GM19372 (cell line): ENCODE measurements around the gene FRAT2.

Experiments used
- ATAC-seq: cut with Tn5 transposase; IDR thresholded peaks from one replicate; pipeline ENCODE4 v1.9.1; 2021; ENCODE audit warnings: mild to moderate bottlenecking, low read depth, moderate library complexity; ENCODE audit not compliant: unreplicated experiment

FRAT2 gene, protein sequence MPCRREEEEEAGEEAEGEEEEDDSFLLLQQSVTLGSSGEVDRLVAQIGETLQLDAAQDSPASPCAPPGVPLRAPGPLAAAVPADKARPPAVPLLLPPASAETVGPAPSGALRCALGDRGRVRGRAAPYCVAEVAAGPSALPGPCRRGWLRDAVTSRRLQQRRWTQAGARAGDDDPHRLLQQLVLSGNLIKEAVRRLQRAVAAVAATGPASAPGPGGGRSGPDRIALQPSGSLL

DNA sequence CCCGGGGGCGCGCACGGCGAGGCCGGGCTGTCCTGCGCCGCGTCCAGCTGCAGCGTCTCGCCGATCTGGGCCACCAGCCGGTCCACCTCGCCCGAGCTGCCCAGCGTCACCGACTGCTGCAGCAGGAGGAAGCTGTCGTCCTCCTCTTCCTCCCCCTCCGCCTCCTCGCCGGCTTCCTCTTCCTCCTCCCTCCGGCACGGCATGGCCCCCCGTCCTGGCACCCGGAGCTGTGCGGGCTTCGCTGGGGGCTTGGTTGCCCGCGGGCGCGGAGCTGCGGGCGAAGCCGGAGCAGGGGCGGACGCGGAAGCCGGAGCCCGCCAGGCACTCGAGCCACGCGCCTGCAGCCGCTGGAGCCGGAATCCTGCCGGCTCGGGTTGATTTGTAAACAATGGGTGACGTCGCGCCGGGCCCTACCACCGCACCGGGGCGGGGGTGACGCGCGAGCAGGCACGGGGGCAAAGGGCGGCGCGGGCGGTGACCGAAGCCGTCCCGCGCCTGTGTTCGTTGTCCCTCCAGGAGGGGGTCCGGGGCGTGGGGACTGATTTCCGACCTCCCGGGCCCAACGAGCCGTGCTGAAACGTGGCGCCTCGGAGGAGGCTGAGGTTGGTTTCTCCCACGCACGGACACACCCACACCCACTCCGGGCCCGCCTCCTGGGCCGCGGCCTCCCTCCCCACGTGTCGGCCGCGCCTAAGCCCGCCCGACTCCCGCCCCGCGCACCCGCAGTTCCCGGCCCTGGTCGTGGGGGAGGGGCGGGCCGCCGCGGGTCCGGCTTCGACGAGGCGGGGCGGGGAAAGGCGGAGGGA is at the start of gene FRAT2:
FRAT2 (minus strand) TSS at position 360 of the 806 bp plus-strand sequence; CDS start at position 203, 157 bp downstream.
- peak; percentile 73 for ATAC-seq

DNA sequence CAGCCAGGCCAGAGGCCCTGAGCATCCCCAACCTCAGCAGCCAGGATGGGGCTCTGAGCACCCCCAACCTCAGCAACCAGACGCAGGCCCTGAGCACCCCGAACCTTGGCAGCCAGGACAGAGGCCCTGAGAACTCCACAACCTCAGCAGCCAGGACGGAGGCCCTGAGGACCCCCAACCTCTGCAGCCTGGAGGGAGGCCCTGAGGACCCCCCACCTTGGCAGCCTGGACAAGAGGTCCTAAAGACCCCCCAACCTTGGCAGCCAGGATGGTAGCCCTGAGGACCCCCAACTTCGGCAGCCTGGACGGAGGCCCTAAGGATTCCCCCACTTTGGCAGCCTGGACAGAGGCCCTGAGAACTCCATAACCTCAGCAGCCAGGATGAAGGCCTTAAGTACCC is 49.6 kb upstream of the FRAT2 start:
- no peak for ATAC-seq

DNA sequence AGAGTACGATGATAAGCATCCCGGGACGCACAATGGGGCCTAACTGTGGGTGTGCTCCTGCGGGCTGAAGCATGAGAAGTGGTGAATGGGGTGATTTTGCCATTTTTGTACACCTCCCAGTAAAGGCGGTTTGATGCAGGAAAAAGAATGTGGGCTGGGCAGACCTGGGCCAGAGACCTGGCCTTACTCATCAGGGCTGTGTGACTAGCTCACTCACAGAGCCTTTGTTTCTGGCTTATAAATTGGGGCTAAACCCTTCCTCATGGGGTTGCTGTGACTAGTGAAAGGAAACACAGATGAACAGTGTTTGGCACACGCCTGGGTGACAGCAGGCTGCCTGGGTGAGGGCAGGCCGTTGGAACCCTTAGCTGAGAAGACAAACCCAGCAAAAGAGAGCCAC is 48.6 kb upstream of the FRAT2 start:
- no peak for ATAC-seq

DNA sequence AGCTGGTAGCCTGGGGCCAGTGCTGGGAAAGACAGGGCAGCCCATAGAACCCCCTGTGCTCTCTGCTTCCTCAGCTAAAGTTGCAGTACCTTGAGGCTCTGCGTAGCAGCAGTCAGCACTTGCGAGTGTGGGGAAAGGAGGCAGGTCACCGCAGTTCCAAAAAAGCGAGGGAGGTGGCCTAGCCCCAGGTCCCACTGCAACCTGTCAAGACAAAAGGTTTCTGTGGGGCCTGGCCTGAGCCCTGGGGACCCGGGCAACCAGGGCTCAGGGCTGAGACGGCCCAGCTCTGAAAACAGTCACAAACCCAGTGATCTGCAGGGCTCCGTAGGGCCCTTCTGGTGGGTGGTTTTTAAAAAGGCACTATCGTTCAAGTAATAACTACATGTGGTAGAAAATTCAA is 47.1 kb upstream of the FRAT2 start:
- no peak for ATAC-seq

DNA sequence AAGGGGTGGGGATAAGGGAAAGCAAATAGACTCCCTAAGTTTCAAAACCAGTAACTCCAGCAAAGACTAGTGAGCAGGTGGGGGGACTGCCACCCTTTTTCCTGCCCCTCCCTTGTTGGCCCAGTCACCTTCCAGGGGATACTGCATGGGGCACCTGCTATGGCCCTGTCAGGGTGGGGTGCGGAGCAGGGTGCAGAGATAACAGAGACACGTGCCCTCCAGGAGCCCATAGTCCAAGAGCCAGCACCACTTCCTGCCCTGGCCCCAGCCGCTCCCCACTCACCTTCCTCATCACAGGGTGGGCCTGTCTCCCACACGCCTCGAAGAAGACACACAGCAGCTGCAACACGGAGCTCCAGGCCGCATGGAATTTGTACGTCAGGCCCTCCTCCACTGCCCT is 46.0 kb upstream of the FRAT2 start:
- ATAC-seq, result no peak

DNA sequence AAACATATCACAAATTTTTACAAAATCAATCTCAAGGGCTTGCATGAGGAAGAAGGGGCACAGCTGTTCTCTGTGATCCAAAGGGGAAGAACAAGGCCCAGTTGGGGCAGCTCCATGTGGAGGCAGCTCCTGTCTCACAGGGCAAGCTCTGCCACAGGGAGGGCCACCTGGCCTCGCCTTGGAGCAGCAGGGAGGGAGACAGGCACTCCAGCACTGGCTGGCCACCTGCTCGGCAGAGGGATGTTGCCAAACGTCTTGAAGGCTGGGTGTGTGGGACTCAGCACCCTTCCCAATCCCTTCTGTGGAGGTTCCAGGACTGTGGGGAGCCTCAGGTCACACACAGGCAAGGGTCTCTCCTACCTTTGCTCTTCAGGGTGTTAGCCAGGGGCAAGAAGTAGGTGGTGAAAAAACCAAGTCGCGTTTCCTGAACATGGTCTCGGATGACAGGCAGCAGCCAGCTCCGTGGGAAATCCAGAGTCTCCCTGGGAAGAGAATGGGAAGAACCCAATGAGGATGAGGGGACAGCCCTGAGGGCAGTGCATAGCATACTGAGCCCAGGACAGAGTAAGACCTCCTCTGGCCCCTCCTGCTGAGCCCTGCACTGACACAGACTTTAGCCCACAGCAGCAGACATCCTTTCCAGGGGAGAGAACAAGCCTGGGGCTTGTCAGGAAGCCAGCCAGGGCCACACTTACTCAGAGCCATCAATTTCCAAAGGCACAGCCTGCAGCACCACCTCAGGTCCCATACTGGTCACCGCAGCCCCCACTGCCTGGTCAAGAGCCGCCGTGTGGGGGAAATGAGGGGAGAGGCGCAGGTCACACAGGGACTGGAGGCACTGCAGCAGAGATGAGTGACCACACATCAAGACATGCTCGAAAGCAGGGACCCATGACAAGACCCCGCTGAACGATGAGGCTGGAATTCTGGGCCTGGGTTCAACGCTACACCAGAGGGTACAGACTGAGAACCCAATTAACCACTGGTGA is 44.7 kb upstream of the FRAT2 start:
- ATAC-seq, result no peak

DNA sequence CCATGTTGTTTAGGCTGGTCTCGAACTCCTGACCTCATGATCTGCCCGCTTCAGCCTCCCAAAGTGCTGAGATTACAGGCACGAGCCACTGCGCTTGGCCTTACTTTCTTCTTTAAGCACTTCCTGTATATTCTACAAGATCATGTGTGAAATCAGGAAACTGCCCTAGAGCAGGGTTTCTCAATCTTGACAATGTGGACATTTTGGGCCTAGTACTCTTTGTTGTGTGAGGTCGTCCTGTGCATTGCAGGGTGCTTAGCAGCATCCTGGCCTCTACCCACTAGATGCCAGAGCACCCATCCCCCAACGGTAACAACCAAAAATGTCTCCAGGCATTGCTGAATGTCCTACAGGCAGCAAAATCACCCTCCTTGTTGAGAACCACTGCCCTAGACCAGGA is 41.9 kb upstream of the FRAT2 start:
- ATAC-seq, result no peak

DNA sequence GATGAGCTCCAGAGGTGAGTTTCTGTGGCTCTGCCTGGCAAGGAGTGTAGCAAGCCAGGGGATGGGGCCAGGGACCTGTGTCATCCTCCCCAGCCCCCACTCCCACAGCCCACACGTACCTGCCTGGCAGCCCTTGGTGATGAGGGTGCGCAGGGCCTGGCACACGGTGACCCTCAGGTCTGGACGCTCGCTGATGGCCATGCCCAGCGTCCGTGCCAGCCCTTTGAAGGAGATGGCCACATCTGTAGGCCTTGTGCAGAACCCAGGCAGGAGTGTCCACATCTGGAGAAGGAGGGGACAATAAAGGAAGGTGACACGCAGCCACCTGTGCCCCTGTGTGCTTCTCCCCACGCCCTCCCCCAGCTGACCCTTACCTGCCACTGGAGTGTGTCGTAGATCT is 38.9 kb upstream of the FRAT2 start:
- no peak for ATAC-seq

DNA sequence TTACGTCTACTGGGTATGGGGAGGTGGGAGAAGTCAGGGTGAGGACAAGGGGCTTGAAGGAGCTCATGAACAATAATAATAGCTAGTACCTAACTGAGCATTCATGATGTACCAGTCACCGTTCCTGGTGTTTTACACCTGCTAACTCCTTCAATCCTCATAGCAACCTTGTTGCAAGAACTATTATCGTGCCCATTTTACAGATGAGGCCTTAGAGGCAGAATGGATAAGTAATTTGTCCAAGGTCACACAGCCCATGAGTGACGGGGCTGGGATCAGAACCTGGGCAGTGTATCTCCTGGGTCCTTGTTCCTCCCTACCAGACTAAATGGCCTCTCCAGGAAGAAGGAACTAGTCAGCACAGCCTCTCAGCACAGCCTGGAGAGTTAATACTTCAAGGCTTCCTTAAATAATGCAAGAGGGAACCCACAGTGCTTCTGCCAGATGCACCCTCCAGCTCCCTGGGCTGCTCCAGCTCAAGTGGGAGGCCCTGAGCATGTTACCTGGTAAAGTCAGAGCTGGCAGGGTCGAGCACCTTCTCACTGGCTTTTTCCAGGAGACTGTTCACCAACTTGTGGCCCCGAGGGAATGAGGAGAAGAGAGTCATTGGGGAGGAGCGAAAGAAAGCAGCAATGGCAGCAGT is 37.8 kb upstream of the FRAT2 start:
- ATAC-seq, result no peak

DNA sequence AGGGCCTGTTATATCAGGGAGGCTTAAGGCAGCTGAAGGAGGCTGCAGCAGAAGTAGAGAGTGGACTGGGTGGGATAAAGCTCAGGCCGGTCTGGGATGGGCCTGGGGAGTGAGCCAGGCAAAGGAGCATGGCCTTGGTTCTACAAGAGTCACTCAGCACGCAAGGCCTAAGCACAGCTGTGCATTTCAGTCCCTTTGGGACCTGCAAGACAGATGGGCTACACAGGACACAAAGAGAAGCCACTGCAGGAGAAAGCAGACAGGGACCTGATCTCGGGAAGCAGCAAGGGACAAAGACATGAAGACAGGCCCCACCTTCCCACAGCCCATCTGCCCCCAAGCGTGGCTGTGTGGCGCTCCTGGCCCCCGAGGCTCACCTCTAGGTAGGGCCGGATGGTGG is 37.2 kb upstream of the FRAT2 start:
- no peak for ATAC-seq

DNA sequence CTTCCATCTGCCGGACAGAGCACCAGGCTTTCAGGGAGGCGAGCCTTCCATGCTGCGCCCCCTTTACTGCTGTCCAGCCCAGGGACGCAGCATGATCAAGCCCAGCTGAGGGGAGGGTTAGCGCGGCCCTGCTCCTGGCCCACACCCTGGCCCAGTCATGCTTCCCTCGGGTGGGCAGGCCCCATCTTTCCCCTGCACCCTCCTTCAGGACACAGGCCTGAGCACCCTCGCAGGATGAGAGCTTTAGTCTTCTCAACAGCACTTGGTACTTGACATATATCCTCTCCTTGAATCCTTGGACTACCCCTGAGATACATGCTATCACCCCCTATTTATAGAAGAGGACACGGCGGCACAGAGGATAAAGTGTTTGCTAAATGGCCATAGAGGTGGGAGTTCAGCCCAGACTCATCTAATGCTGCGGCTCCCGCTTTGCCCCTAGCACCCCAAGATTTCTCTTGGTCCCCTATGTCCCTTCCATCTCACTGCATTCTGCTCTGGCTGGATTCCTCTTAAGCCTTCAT is 32.7 kb upstream of the FRAT2 start:
- no peak for ATAC-seq

DNA sequence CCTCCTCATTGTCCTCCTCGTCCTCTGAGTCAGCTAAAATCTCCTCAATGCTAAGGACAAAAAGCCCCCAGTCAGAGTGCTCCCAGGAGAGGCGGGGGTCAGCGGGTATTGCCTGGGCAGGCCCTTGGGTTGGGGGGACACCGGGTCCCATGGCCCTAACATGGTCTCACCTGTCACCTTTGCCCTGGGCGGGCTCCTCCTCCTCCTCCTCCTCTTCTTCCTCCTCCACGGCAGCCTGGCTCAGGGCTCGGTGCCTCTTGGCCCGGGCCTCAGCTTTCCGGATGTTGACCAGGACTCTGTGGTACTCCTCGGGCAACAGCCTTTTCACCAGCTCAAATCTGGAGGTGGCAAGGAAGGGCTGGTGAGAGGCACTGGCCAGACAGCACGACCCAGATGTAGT is 32.0 kb upstream of the FRAT2 start:
- ATAC-seq, result no peak

DNA sequence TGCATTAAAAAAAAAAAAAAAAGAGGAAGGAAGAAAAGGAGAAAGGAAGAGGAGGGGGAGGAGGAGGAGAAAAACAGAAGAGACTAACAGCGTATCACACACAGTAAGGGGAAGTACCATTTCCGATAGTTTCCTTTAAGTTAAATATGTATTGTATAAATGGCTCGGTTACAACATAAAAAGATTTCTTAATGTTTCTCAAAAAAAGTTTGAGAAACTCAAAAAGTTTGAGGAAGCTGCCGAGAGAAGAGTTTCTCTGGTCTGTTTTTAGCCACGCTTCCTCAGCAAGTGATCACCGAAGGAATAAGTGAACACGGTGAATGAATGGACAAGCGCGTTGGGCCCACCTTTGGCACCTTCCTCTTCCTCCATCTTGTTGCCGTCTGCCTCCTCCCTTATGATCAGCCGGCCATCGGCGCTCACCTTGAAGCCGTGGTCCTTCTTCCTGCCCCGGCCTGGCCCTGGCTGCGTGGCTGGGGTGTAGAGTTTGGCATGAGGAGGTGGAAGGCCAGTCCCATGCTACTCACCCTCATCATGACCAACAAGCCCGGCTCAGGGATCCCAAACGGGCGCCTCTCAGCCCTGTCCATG is 31.3 kb upstream of the FRAT2 start:
- ATAC-seq, result no peak

DNA sequence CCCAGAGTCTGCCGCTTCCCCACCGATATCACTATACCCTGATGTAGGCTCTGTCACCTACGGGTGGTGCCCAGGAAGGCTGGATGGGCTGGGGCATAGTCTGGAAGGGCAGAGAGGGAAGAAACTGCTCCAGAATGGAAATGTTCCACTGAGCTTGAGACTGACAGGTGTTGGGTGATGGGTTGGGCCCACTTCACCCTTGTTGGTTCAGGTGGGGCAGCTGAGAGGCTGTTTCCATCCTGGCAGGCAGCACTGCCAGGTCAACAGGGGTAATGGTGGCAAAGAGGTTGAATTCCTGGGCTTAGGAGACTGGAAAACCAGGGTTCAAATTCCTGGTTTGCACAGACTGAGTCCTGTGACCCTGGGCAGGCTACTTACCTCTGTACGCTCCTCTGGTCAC is 28.5 kb upstream of the FRAT2 start:
- no peak for ATAC-seq

DNA sequence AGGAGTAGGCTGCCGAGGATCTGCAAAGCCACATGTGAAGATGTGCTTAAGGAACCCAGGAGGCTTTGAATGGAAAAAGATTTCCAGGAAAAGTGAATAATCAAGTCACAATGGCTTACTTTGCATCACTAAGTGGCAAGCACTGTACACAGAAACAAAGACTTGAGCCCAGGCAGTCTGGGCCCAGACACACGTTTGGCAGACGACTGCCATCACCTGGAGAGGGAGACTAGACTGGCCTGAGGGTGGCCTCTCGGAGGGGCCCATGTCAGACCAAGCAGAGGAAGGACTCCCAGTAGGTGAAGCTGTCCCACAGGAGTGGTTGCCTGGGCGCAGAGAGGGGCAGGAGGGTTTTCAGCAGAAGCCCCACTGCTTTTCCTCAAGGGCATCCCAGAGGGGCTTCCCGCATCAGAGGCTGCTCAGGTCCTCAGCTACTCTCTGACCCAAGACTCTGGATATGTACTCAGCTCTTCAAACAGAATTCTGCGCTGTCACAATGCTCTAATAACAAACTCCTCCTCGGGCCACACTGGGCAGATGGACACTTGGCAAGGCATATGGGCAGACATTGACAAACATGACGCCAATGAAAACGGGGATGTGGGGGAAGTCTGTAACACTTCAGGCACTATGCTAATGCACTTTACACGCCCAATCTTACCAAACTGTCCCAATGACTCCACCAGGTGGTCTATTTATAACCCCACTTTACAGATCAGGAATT is 27.9 kb upstream of the FRAT2 start:
- no peak for ATAC-seq

DNA sequence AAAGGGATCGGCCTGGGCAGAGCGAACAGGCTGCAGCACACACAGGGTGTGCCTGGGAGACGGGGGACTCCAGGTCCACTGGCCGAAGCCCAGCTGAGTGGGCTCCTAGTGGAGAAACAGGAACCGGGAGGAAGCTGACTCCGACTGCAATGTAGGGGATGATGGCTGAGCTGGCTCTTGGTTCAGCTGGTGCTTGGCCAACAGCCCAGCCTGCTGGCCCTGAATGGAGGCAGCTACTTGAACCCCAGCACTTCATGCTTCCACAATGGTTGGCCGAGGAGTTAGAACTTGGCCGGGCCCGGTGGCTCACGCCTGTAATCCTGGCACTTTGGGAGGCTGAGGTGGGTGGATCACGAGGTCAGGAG is 27.0 kb upstream of the FRAT2 start:
- no peak for ATAC-seq

DNA sequence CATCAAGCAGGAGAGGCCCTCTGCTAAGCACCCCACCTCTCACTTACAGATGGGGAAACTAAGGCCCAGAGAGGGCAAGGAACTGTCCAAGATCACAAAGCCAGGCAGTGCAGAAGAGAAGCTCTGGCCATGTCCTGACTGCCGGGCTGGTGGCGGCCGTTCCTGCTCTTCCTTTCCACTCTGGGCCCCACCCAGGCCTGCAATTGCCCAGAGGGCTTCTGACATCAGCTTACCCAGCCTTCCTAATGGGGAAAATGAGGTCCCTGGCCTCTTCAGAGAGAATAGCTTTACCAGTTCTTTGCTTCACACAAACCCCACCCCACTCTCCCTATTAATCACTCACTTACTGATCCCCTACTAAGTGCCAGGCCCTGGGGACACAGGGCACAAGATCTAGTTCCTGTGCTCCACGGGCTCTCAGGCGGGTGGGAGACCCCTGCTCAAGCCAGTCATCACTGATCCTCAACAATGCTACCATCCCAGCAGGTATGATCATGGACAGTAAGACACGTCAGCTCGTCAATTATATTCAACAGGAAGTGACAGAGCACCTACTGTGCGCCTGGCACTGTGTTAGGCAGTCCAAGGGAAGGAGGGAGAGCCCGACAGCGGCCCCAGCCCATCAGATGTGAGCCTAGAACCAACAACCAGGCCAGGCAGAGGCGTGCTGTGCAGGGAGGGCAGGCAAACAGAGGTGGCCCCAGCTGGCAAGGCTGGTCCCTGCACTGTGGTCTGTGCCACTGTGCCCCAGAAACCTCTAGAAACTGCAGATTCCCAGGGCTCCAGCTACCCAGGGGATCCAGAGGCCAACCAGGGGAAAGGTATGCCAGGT is 26.4 kb upstream of the FRAT2 start:
- no peak for ATAC-seq

DNA sequence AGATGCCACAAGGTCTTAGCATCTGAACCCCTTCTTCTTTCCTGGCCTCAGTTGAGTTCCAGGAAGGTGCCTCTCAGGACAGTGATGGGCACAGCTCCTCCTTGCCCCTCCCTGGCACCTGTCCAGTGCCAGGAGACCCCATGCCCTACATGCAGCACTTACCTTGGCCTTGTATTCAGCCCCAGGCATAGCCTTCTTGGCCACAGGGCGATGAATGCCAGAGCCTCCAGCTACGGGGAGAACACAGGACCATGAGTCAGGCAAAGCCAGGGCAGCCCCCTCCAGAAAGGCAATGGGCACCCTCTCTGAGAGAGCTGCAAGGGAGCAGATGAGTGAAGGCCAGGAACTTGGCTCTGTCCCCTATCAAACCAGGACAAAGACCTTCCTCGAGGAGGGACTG is 24.3 kb upstream of the FRAT2 start:
- ATAC-seq, result no peak

DNA sequence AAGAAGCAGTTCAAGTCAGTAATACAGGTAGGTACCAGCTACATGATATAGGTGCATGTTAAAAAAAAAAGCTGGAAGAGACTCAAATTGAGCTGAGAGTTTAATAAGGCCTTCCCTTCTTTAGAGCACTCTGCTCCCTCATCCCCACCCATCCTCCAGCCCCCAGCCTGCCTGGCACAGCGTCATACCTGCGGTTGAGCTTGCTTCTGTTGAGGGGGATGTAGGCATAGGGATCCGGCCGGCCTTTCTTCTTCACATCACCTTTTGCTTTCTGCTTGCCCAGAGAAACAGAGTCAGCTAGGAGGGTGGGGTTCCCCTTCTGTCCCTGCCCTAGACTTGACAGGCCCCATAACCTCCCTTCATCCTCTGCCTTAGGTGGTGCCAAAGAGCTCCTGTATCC is 23.8 kb upstream of the FRAT2 start:
- no peak for ATAC-seq
